ENCODE measurements around the gene PTHLH. TPM values are rescaled to one million over a fixed set of nuclear protein-coding genes. Genes with fewer than 3 reads are reported as not detected.

PTHLH gene
- total RNA-seq, 2 donors from 2014 or later, result not detected

- no peaks in the 10 kb centered on the region for H3K9me3 ChIP-seq (ENCODE audit: control insufficient read depth, low read length, poor library complexity, severe bottlenecking)
- DNase-seq, result no peak
- peaks cover 24% of the 10 kb centered on the region for H3K27me3 Mint-ChIP-seq
- no peak overlapping the region for H3K27ac Mint-ChIP-seq
- no peak overlapping the region for H3K4me3 Mint-ChIP-seq
- H3K36me3 Mint-ChIP-seq (ENCODE audit: low read depth), result peaks cover 2% of the 10 kb centered on the region
- ATAC-seq, result no peak
- peaks cover 3% of the 10 kb centered on the region for H3K4me1 Mint-ChIP-seq
Measured at GRCh38 chr12:27951898-27952297, 20.6 kb downstream of the PTHLH start.

DNA sequence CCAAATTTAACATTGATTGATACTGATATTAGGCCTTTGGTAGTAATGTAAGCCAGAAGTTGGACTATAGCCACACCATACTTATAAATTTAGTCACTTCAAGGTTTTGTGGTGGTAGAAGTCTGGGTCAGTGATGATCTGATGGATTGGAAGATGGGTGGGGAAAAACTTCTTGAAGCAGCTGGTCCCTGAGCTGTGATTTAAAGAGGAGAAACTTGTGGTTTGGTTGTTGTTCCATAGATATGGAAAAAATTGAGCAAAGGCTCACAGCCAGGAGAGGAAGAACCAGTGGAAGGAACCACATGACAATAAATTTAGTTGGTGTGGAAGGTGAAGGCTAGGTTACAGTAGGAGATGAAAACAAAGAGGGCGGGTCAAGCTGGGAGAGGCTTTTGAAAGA is 26.1 kb downstream of the PTHLH start:
- Mint-ChIP-seq H3K27me3 (peaks cover 23% of the 10 kb centered on the region), H3K36me3 (ENCODE audit: low read depth) (peaks cover 4% of the 10 kb centered on the region), H3K4me1 (peaks cover 8% of the 10 kb centered on the region), H3K4me3 (no peak overlapping the region), H3K27ac (no peak overlapping the region)
- no peak for ATAC-seq
- DNase-seq, result no peak
- H3K9me3 ChIP-seq (ENCODE audit: control insufficient read depth, low read length, poor library complexity, severe bottlenecking), result no peaks in the 10 kb centered on the region

DNA sequence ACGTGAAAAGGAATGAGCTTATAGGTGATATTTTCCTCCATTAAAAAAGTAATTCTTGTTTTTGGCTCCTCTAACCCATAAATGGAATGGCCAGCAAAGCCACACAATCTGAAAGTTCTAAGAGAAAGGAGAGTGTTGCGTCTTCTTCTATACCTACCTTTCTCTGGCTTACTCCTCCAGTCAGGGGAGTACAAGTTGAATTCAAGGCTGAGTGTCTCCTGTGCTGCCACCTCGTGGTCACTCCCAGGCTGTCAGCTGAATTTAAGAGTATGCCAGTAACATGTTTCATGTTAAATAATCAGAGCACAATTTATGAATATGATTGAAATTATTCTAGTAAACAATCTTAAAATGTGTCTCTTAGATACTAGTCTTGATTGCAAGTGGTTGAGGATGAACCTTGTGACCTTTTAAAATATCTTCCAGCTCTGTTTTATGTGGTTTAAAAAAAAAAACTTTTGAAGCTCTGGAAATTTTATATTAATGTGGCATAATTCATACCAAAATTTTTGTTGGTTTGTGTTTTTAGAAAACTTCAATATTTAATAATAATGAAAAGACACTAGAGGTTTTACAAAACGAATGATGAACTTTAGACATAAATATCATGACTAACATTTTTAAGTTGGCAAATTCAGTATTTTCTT is 31.7 kb downstream of the PTHLH start:
- Mint-ChIP-seq H3K4me1 (peaks cover 3% of the 10 kb centered on the region), H3K4me3 (no peak overlapping the region), H3K27me3 (peaks cover 12% of the 10 kb centered on the region), H3K36me3 (ENCODE audit: low read depth) (no peaks in the 10 kb centered on the region), H3K27ac (no peak overlapping the region)
- ATAC-seq, result peak; percentile 89
- peak; percentile 42 to 65 (median 44) for DNase-seq
- no peaks in the 10 kb centered on the region for H3K9me3 ChIP-seq (ENCODE audit: control insufficient read depth, low read length, poor library complexity, severe bottlenecking)

- no peak for DNase-seq
- ATAC-seq, result no peak
- Mint-ChIP-seq H3K27me3 (peaks cover 12% of the 10 kb centered on the region), H3K36me3 (ENCODE audit: low read depth) (no peaks in the 10 kb centered on the region), H3K27ac (no peak overlapping the region), H3K4me3 (no peak overlapping the region), H3K4me1 (peaks cover 3% of the 10 kb centered on the region)
- H3K9me3 ChIP-seq (ENCODE audit: control insufficient read depth, low read length, poor library complexity, severe bottlenecking), result no peaks in the 10 kb centered on the region
Measured at GRCh38 chr12:27940245-27940644, 32.3 kb downstream of the PTHLH start.

DNA sequence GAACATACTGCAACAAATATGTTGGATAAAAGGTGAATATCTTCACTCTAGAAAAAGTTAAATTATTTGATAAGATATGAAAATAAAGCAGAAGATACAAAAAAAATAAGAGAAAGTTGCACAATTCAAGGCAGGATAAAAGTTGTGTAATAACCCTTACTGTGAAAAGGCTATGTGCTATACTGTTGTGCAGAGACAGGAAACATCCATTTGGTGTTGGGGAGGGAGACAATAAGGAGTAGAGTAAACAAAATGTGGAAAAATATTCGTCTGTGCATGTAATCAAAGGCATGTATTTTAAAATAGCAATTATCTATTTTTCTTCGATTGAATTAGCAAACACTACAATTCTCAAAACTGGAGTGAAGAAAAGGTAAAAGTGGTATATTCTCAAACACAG is 34.8 kb downstream of the PTHLH start:
- H3K27me3 Mint-ChIP-seq, result peaks cover 7% of the 10 kb centered on the region
- no peak overlapping the region for H3K27ac Mint-ChIP-seq
- H3K9me3 ChIP-seq (ENCODE audit: control insufficient read depth, low read length, poor library complexity, severe bottlenecking), result no peaks in the 10 kb centered on the region
- H3K36me3 Mint-ChIP-seq (ENCODE audit: low read depth), result no peaks in the 10 kb centered on the region
- no peak for ATAC-seq
- no peak for DNase-seq
- H3K4me1 Mint-ChIP-seq, result peaks cover 3% of the 10 kb centered on the region
- H3K4me3 Mint-ChIP-seq, result no peak overlapping the region

DNA sequence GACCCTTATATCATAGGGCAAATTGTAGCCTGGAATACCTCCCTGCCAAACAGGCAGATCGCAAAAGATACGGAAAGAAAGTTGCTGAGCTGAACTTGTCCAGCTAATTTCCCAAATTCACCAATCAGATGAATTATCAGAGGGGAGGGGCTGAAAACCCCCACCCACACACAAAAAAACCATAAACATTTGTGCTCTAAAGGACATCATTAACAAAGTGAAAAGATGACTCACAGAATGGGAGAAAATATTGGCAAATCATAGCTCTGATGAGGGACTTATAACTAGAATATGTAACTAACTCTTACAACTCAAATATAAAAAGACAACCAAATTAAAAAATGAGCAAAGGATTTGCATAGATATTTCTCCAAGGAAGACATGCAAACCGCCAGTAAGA is 36.3 kb downstream of the PTHLH start:
- ATAC-seq (no peak), DNase-seq (no peak)
- peaks cover 10% of the 10 kb centered on the region for H3K27me3 Mint-ChIP-seq
- H3K4me3 Mint-ChIP-seq, result no peak overlapping the region
- H3K27ac Mint-ChIP-seq, result no peak overlapping the region
- H3K36me3 Mint-ChIP-seq (ENCODE audit: low read depth), result no peaks in the 10 kb centered on the region
- peaks cover 3% of the 10 kb centered on the region for H3K4me1 Mint-ChIP-seq
- no peaks in the 10 kb centered on the region for H3K9me3 ChIP-seq (ENCODE audit: control insufficient read depth, low read length, poor library complexity, severe bottlenecking)

GRCh38 chr12:27934276-27934675 is 38.3 kb downstream of the PTHLH start:
- Mint-ChIP-seq H3K4me1 (peaks cover 3% of the 10 kb centered on the region), H3K36me3 (ENCODE audit: low read depth) (no peaks in the 10 kb centered on the region), H3K4me3 (no peak overlapping the region), H3K27me3 (peaks cover 12% of the 10 kb centered on the region), H3K27ac (no peak overlapping the region)
- no peak for DNase-seq
- ATAC-seq, result no peak
- no peaks in the 10 kb centered on the region for H3K9me3 ChIP-seq (ENCODE audit: control insufficient read depth, low read length, poor library complexity, severe bottlenecking)

DNA sequence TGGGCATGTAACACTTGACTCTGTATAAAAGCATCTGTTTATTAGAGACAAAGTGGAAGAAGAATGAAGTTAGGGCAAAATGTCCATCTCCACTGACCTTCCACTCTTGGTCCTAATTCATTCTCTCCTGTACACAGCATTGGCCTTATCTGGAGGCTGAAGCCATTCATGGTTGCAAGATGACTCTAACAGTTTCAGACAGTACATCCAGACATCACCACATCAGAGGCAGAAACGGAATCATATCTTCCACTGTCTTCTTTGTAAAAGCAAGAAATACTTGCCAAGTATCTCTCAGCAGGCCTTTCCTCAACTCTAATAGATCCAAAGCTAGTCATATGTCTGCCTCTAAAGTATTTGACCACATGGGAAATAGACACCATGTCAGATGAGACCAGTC is 41.1 kb downstream of the PTHLH start:
- H3K4me3 Mint-ChIP-seq, result no peak overlapping the region
- no peak overlapping the region for H3K27ac Mint-ChIP-seq
- H3K27me3 Mint-ChIP-seq, result peaks cover 19% of the 10 kb centered on the region
- H3K4me1 Mint-ChIP-seq, result no peaks in the 10 kb centered on the region
- H3K36me3 Mint-ChIP-seq (ENCODE audit: low read depth), result no peaks in the 10 kb centered on the region
- DNase-seq (no peak), ATAC-seq (no peak)
- H3K9me3 ChIP-seq (ENCODE audit: control insufficient read depth, low read length, poor library complexity, severe bottlenecking), result no peaks in the 10 kb centered on the region

- DNase-seq, result no peak
- Mint-ChIP-seq H3K4me3 (no peak overlapping the region), H3K27me3 (peaks cover 19% of the 10 kb centered on the region), H3K36me3 (ENCODE audit: low read depth) (no peaks in the 10 kb centered on the region), H3K4me1 (no peaks in the 10 kb centered on the region), H3K27ac (no peak overlapping the region)
- no peak for ATAC-seq
- no peaks in the 10 kb centered on the region for H3K9me3 ChIP-seq (ENCODE audit: control insufficient read depth, low read length, poor library complexity, severe bottlenecking)
Measured at GRCh38 chr12:27927347-27927746, 45.2 kb downstream of the PTHLH start.

DNA sequence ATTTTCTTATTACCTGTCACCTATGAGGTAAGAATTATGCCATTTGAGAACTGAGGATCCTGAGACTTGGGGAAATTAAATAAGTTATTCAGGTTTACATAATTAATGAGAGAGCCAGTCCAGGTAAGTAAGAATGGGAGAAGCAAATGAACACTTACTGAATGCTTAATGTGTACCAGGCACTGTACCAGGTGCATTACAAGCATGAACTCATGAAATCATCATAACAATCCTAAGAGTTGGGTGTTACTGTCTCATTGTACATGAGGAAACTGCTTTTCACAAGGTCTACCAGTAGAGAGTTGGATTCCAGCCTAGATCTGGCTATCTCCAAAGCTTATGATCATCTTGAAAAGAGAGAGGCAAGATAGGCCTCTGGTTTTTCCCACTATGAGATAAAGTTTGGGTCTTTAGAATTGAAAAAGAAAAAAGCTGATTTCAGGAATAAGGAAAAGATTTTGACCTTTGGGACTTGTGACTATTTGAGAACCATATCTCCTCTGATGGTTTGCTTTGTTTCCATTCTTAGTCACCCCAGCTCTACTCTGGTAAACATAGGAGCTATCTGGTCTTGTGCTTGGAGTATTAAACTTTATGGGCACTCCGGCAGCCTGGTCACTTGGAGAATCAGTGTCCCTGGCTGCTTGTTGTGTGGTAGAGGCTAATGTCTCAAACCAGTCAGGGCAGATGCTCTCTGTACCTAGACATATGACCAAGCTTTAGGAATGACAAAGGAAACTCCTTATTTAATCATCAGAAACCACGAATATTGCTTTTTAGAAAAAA is 48.0 kb downstream of the PTHLH start:
- DNase-seq (no peak), ATAC-seq (no peak)
- no peak overlapping the region for H3K27ac Mint-ChIP-seq
- H3K27me3 Mint-ChIP-seq, result peaks cover 25% of the 10 kb centered on the region
- H3K36me3 Mint-ChIP-seq (ENCODE audit: low read depth), result no peaks in the 10 kb centered on the region
- no peaks in the 10 kb centered on the region for H3K9me3 ChIP-seq (ENCODE audit: control insufficient read depth, low read length, poor library complexity, severe bottlenecking)
- H3K4me1 Mint-ChIP-seq, result no peaks in the 10 kb centered on the region
- H3K4me3 Mint-ChIP-seq, result no peak overlapping the region

DNA sequence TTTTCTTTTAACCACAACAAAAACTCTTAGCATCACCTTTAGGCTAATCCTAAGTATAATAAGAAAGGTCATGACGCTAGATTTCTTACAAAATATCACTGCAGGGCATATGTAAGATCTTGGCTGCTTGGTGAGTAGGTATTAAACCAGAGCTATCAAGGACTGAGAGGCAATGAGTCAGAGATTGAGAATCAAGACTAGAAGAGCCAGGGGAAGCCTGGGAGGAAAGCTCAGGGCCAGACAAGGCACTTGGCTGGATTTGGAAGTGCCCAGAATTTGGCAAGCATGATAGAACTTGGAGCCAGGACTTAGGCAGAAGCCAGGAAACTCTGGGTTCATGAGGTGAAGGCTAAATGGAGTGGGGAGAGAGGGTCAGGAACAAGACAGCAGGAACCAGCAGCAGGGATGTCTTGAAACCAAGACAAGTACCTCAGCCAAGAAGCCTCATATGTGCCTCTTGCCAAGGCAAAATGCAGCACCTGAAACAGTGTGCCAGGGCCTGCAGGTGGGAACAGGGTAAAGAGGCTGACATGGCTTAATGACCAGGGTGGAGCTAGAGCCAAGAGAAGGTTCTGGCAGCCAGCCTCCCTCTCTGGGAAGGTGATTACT is 49.9 kb downstream of the PTHLH start:
- DNase-seq (no peak), ATAC-seq (no peak)
- no peaks in the 10 kb centered on the region for H3K36me3 Mint-ChIP-seq (ENCODE audit: low read depth)
- no peaks in the 10 kb centered on the region for H3K9me3 ChIP-seq (ENCODE audit: control insufficient read depth, low read length, poor library complexity, severe bottlenecking)
- H3K27ac Mint-ChIP-seq, result no peak overlapping the region
- H3K27me3 Mint-ChIP-seq, result peaks cover 30% of the 10 kb centered on the region
- H3K4me1 Mint-ChIP-seq, result no peaks in the 10 kb centered on the region
- H3K4me3 Mint-ChIP-seq, result no peak overlapping the region

GRCh38 chr12:27919671-27920235 is 52.8 kb downstream of the PTHLH start:
- H3K9me3 ChIP-seq (ENCODE audit: control insufficient read depth, low read length, poor library complexity, severe bottlenecking), result no peaks in the 10 kb centered on the region
- H3K36me3 Mint-ChIP-seq (ENCODE audit: low read depth), result peaks cover 2% of the 10 kb centered on the region
- H3K4me1 Mint-ChIP-seq, result no peaks in the 10 kb centered on the region
- H3K4me3 Mint-ChIP-seq, result no peak overlapping the region
- H3K27ac Mint-ChIP-seq, result no peak overlapping the region
- DNase-seq, result no peak
- H3K27me3 Mint-ChIP-seq, result peaks cover 24% of the 10 kb centered on the region
- ATAC-seq, result no peak

DNA sequence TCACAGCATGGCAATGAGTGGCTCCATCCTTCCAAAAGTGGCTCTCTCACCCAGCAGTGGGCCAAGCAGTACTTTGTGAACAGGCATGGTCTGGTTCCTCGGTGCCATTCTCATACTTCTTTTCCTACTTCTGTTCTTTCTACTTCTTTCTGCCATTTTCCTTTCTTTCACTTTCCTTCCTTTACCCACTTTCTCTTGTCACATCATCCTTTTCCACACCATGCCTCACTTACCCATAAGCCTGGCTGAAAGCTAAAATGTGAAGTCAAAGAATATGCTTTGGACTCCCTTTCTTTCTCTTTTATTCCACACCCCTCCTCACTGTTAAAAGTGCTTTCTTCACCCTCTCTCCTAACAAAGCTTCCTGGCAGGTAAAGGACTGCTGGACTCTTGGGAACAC is 57.0 kb downstream of the PTHLH start:
- H3K4me3 Mint-ChIP-seq, result no peak overlapping the region
- H3K36me3 Mint-ChIP-seq (ENCODE audit: low read depth), result peaks cover 2% of the 10 kb centered on the region
- no peaks in the 10 kb centered on the region for H3K9me3 ChIP-seq (ENCODE audit: control insufficient read depth, low read length, poor library complexity, severe bottlenecking)
- H3K4me1 Mint-ChIP-seq, result no peaks in the 10 kb centered on the region
- peaks cover 6% of the 10 kb centered on the region for H3K27me3 Mint-ChIP-seq
- ATAC-seq, result no peak
- DNase-seq, result no peak
- no peak overlapping the region for H3K27ac Mint-ChIP-seq

Data from T-helper 17 cell (primary cell).